HL-60 (cell line): ENCODE data around the gene TSPAN17.

Experiments
- POLR2AphosphoS5 ChIP-seq: IDR thresholded peaks from 2 replicates; pipeline ENCODE4 v1.6.1; 2012; ENCODE audit warnings: low read depth
- TF ChIP-seq, protein P1 (sequence below): IDR thresholded peaks from one replicate; pipeline ENCODE4 v1.5.1; 2011; ENCODE audit warnings: low read length, control low read depth, inconsistent platforms; ENCODE audit not compliant: insufficient read depth

- TF ChIP-seq, protein P1, sequence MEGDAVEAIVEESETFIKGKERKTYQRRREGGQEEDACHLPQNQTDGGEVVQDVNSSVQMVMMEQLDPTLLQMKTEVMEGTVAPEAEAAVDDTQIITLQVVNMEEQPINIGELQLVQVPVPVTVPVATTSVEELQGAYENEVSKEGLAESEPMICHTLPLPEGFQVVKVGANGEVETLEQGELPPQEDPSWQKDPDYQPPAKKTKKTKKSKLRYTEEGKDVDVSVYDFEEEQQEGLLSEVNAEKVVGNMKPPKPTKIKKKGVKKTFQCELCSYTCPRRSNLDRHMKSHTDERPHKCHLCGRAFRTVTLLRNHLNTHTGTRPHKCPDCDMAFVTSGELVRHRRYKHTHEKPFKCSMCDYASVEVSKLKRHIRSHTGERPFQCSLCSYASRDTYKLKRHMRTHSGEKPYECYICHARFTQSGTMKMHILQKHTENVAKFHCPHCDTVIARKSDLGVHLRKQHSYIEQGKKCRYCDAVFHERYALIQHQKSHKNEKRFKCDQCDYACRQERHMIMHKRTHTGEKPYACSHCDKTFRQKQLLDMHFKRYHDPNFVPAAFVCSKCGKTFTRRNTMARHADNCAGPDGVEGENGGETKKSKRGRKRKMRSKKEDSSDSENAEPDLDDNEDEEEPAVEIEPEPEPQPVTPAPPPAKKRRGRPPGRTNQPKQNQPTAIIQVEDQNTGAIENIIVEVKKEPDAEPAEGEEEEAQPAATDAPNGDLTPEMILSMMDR = peak; percentile 98
- no peak for TF ChIP-seq POLR2AphosphoS5
These were observed 10.8 kb downstream of the TSPAN17 start for GRCh38 chr5:176658007-176658599.
